Small intestine (tissue), 16 donors: ENCODE data around the gene RNU1-3. TPM values are rescaled to one million over a fixed set of nuclear protein-coding genes. Genes with fewer than 3 reads are reported as not detected.
"Not testable (repeated sequence)": the region's sequence is repeated elsewhere in the genome, so short reads cannot be mapped to it uniquely, and the experiment has no call there.

Experiments
- DNase-seq, 2 donors: peaks; one replicate each; pipeline versions ENCODE4 v3.0.0 to v3.0.0-alpha.2; 2013
- FAIRE-seq: peaks from 2 replicates; lab custom pipeline; 2012; peaks lifted over from hg19 to GRCh38; lab: Jason Lieb, UNC
- H3K27ac ChIP-seq, 3 donors: one replicate each; pipeline ENCODE4 v1.5.1; 2013; ENCODE audit warnings: low read length in 2 of 3, mild to moderate bottlenecking in 2 of 3, control low read depth in 1 of 3, inconsistent platforms in 1 of 3, low read depth in 1 of 3, moderate library complexity in 1 of 3
- H3K27me3 ChIP-seq, 3 donors: one replicate each; pipeline ENCODE4 v1.6.1; 2013; ENCODE audit warnings: low read length in 3 of 3, inconsistent platforms in 1 of 3; ENCODE audit not compliant: control insufficient read depth in 3 of 3, insufficient read depth in 3 of 3
- H3K36me3 ChIP-seq, 3 donors: one replicate each; pipeline ENCODE4 v1.6.1; 2013; ENCODE audit warnings: low read length in 3 of 3, inconsistent platforms in 1 of 3, low read depth in 1 of 3, mild to moderate bottlenecking in 1 of 3, moderate library complexity in 1 of 3; ENCODE audit not compliant: control insufficient read depth in 3 of 3, insufficient read depth in 2 of 3
- H3K4me1 ChIP-seq, 3 donors: one replicate each; pipeline ENCODE4 v1.6.1; 2013; ENCODE audit warnings: low read length in 2 of 3, inconsistent platforms in 1 of 3, low read depth in 1 of 3, mild to moderate bottlenecking in 1 of 3, moderate library complexity in 1 of 3; ENCODE audit not compliant: control insufficient read depth in 3 of 3, insufficient read depth in 2 of 3
- H3K4me3 ChIP-seq, 3 donors: one replicate each; pipeline ENCODE4 v1.5.1; 2013; ENCODE audit warnings: low read length in 3 of 3, control low read depth in 1 of 3, inconsistent platforms in 1 of 3, low read depth in 1 of 3, mild to moderate bottlenecking in 1 of 3, moderate library complexity in 1 of 3
- H3K9me3 ChIP-seq, 2 donors: one replicate each; pipeline ENCODE4 v1.6.1; 2013; ENCODE audit warnings: low read depth in 1 of 2, low read length in 1 of 2; ENCODE audit not compliant: control insufficient read depth in 2 of 2, insufficient read depth in 1 of 2
- WGBS, 3 donors: extraction: QIAGEN DNeasy Blood & Tissue Kit; methylation state at CpG; one replicate each; pipeline ENCODE4 v1.1.7; 2013; 5-methylcytosine and 5-hydroxymethylcytosine counted together
- long read RNA-seq, 10 donors: transcript quantifications; one replicate each; lab custom pipeline, GENCODE V29; 2026
- polyA plus RNA-seq, 4 donors: library from polyadenylated mRNA; stranded (reverse) in 3 of 4; unstranded in 1 of 4; fragments of 200-250 nt in 3 of 4; fragments of 120-200 nt in 1 of 4; gene quantifications; one replicate each; pipeline versions ENCODE4 v1.2.1 to v1.2.3, GENCODE V29; 2013
- donor health status: healthy with polysubstance abuse.
- donor health status: control.
- donor health status: control.
- donor health status: Bipolar disorder and iron deficiency.
- donor health status: healthy.

Gene RNU1-3
- polyA plus RNA-seq: not detected
- long read RNA-seq, donor 1: 0 reads
- long read RNA-seq, donor 2: 0 reads
- long read RNA-seq, donor 3: 0 reads
- long read RNA-seq, donor 4: 0 reads
- long read RNA-seq, donor 5, partial matches to known transcripts: 0 of 1 reads
- long read RNA-seq, donor 5, other reads (novel, unspliced or antisense): 0 of 1 reads
- long read RNA-seq, donor 6, partial matches to known transcripts: 0 of 1 reads
- long read RNA-seq, donor 6, other reads (novel, unspliced or antisense): 0 of 1 reads
- long read RNA-seq, donor 7: 0 reads
- long read RNA-seq, donor 8: 0 reads
- long read RNA-seq, donor 9: 0 reads
- long read RNA-seq, donor 10: 0 reads

DNA sequence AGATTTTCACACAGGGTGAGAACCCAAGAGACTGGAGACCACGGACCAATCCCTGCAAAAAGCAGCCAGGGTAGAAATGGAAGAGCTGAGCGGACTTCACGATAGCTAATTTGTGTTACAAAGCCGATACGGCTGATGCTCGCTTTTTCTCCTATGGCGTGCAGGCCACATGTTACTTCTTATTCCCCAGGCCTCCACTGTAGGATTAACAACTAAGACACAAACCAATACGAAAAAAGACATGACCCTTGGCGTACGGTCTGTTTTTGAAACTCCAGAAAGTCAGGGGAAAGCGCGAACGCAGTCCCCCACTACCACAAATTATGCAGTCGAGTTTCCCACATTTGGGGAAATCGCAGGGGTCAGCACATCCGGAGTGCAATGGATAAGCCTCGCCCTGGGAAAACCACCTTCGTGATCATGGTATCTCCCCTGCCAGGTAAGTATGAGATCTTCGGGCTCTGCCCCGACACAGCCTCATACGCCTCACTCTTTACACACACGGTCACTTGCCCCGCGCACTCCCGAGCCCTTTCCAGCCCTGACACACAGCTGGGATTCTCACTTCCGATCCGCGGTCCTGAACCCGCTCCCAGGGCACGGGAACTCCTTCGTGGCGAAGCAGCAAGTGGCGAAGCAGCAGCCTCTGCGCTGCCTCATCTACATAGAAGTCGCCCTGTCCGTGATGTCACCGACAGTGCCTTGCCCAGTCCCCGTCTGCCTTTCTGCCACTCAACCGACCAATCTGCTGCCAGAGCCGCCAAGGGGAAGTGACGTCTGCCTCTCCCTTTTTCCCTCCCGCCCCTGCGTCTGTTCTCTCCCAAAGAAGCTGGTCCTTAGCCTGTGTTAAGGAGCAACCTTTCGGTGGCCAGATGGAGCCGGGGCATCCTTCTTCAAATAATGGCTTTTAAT lies at the start of gene RNU1-3:
TSS of gene RNU1-3 (minus strand) at position 447 of the 912 bp plus-strand sequence.
- WGBS, 3 donors: no CpG with 5 or more reads among the region's 45 CpGs
- H3K4me3 ChIP-seq, H3K4me1 ChIP-seq, FAIRE-seq, H3K9me3 ChIP-seq, H3K27ac ChIP-seq, DNase-seq, H3K36me3 ChIP-seq, H3K27me3 ChIP-seq: not testable (repeated sequence)

DNA sequence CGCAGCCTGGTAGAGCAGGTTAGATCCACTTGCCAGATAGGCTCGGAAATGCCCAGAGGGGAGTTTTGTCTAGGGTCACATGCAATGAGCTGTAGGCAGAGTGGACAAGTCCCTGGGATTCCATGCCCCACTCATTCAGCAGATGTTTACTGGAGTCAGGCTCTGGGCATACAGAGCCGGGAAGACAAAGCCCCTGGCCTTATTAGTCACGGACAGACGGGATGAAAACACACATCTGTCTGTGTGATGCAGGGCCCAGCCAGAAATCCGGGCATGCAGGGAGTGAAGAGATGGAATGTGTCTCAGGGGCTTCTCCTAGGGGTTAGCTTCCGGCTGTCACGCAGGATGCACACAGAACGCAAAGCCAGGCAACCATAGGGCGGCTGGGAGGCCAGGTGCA lies 46.7 kb upstream of the RNU1-3 start:
- not testable (repeated sequence) for H3K27ac ChIP-seq, FAIRE-seq, H3K9me3 ChIP-seq, DNase-seq, H3K4me3 ChIP-seq, H3K4me1 ChIP-seq, H3K36me3 ChIP-seq
- 68 to 93% (median 85%) methylated on average over 4 of the region's 10 CpGs for WGBS, 3 donors
- peaks cover 0 to 14% (median 0%) of the 10 kb centered on the region in 3 donors for H3K27me3 ChIP-seq

DNA sequence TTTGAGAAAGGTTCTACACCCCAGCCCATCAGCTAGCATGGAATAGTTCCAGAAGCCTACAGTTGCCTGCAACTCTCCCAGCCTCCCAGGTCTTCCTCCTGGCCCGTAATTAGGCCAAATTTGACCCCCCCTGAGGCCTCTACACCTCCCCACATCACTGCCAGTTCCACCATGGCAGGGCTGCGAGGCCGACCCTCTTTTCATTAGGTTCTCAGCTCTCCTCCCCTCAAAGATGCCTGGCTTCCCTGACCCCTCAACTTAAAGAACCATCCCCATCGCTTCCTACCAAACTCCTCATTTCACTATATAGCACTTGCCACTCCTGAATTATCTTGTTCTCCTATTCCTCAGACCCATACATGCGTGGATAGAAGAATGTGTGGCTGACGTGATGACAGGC lies 46.2 kb upstream of the RNU1-3 start:
- peaks cover 0 to 14% (median 0%) of the 10 kb centered on the region in 3 donors for H3K27me3 ChIP-seq
- not testable (repeated sequence) for H3K27ac ChIP-seq, DNase-seq, H3K4me1 ChIP-seq, FAIRE-seq, H3K4me3 ChIP-seq, H3K36me3 ChIP-seq, H3K9me3 ChIP-seq
- WGBS, 3 donors: 92 to 100% (median 95%) methylated on average over 3 to 4 of the region's 6 CpGs

DNA sequence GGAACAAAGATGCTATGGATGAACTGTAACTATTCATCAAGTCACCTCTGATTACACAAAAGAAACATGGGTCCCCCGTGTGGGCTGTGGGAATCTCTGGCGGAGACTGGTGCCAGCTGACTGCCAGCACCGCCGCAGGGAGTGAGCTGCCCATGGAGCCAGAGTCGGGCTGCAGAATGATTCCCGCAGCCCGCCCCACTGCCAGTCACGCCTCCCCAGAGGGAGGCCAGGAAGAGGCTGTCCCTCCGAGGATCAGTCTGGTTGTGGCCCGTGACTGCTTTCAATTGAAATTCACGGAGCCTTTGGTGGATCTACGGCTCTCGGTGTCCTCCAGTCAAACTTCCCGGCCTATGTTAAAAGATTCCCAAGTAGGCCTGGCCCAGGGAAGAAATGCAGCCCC lies 45.8 kb upstream of the RNU1-3 start:
- not testable (repeated sequence) for H3K36me3 ChIP-seq, H3K27ac ChIP-seq, FAIRE-seq, DNase-seq, H3K4me1 ChIP-seq, H3K9me3 ChIP-seq, H3K4me3 ChIP-seq
- 75 to 86% (median 76%) methylated on average over 9 to 11 of the region's 14 CpGs for WGBS, 3 donors
- H3K27me3 ChIP-seq: peaks cover 0 to 11% (median 0%) of the 10 kb centered on the region in 3 donors

DNA sequence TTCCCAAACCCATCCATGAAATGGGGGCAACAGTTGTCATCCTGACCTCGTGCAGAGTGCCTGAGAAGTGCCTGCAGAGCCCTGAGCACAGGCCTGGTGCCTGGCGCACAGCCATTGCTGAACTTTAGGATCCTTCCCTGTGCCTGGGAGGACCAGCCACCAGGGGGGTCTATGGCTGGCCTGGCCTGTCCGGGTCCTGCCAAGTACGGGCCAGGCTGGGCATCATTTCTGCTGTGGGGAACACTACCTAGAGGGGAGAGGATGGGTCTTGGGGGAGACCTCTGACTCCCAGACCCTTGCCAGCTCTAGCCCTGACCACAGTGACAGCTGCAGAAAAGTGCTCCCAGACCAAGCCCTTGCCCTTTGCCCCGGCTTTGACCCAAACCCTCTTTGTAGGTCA lies 45.4 kb upstream of the RNU1-3 start:
- not testable (repeated sequence) for FAIRE-seq, H3K27ac ChIP-seq, H3K36me3 ChIP-seq, DNase-seq, H3K27me3 ChIP-seq, H3K4me3 ChIP-seq, H3K9me3 ChIP-seq, H3K4me1 ChIP-seq
- WGBS, 3 donors: 69 to 82% (median 75%) methylated on average over 2 to 3 of the region's 5 CpGs

DNA sequence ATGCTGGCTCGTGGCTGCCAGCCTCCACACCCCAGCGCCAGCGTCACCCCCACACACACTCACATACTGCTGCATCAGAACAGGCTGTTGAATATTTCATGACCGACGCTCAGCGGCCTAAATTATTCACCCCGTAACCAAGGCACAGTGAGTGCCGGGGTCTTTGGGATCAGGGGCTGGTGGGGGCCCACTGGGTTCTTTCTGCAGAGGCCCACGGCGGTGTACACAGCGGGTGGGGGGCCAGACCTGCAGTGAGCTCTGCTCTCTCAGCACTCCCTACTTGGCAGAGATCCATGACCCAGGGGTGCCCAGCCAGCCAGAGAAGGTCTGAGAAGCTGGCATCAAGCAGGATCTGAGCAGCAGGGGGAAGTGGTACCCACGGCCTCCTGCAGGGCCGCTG lies 43.9 kb upstream of the RNU1-3 start:
- not testable (repeated sequence) for H3K27me3 ChIP-seq, H3K4me3 ChIP-seq, FAIRE-seq, H3K36me3 ChIP-seq, DNase-seq, H3K4me1 ChIP-seq, H3K9me3 ChIP-seq, H3K27ac ChIP-seq
- 66 to 80% (median 68%) methylated on average over 8 to 11 of the region's 13 CpGs for WGBS, 3 donors

DNA sequence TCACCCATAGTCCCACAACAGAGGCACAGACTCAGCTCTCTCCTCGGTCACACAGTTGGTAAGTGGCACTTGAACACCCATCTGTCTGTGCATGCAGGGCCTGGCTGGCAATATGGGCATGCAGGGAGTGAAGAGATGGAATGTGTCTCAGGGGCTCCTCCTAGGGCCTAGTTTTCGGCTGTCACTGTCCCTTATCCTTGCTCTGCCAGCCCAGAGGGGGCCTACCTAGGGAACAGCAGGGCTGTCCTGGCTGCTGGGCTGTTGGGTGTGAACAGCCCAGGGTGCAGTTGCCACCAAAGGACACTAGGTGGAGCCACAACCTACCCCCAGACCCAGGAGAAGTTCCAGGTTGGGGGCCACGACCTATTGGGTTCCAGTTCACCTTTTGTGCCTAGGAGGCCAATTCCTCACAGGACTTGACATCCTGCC lies 42.9 kb upstream of the RNU1-3 start:
- not testable (repeated sequence) for H3K27me3 ChIP-seq, H3K4me1 ChIP-seq, H3K27ac ChIP-seq, H3K9me3 ChIP-seq, H3K36me3 ChIP-seq, DNase-seq, FAIRE-seq, H3K4me3 ChIP-seq
- 0 to 38% (median 32%) methylated on average over 2 to 3 of the region's 3 CpGs for WGBS, 3 donors

DNA sequence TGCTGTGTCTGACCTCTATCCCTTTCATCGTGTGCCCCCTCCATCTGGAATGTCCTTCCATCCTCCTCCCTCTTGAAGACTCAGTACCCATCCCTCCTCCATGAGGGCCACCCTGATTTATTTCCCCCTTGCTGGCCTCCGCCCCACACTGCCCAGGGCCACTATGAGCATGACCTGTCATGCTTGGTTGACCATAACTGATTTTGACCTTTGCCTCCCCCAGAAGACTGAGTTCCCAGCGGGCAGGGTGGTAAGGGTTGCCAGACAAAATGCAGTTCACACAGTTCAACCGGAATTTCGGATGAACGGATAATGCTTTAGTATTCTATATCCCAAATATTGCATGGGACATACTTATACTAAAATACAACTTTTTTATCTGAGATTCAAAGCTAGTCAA lies 42.0 kb upstream of the RNU1-3 start:
- FAIRE-seq, H3K27ac ChIP-seq, H3K4me3 ChIP-seq, H3K27me3 ChIP-seq, H3K4me1 ChIP-seq, H3K9me3 ChIP-seq, H3K36me3 ChIP-seq, DNase-seq: not testable (repeated sequence)
- WGBS, 3 donors: no CpG with 5 or more reads among the region's 6 CpGs
